D721Med (cell line): Measurements from ENCODE around the gene AHSG.

Experiments used
- DNase-seq: peaks from one replicate; pipeline ENCODE4 v3.0.0; 2011; ENCODE audit warnings: low spot score; ENCODE audit not compliant: insufficient read length
- FAIRE-seq: peaks from 2 replicates; lab custom pipeline; 2011; peaks lifted over from hg19 to GRCh38; lab: Jason Lieb, UNC
- CTCF ChIP-seq: IDR thresholded peaks from 2 replicates; pipeline ENCODE4 v1.5.1; 2012; ENCODE audit warnings: mild to moderate bottlenecking, control low read depth; ENCODE audit not compliant: insufficient read depth; ENCODE audit errors: missing control alignments

AHSG gene

GRCh38 chr3:186599142-186599784 lies 13.6 kb upstream of the AHSG start:
- no peak for FAIRE-seq
- DNase-seq = no peak
- TF ChIP-seq CTCF = no peak

GRCh38 chr3:186599785-186600166 lies 13.1 kb upstream of the AHSG start:
- TF ChIP-seq CTCF = no peak
- FAIRE-seq = no peak
- DNase-seq = no peak

GRCh38 chr3:186600896-186601295 lies 12.0 kb upstream of the AHSG start:
- TF ChIP-seq CTCF = no peak
- FAIRE-seq = no peak

GRCh38 chr3:186603159-186603558 lies 9.7 kb upstream of the AHSG start:
- DNase-seq = no peak
- FAIRE-seq = no peak
- TF ChIP-seq CTCF = no peak

More at GRCh38 chr3:186600896-186601295, 12.0 kb upstream of the AHSG start:
- DNase-seq = no peak

- no peak for FAIRE-seq
- DNase-seq = no peak
- TF ChIP-seq CTCF = no peak
Measured at GRCh38 chr3:186605078-186605477, 7.8 kb upstream of the AHSG start.

- TF ChIP-seq CTCF = no peak
Measured at GRCh38 chr3:186605561-186606545, 7.0 kb upstream of the AHSG start.

More at GRCh38 chr3:186605561-186606545, 7.0 kb upstream of the AHSG start:
- DNase-seq = no peak
- FAIRE-seq = no peak
